ENCODE results near the gene PROK1.

The PROK1 gene

GRCh38 chr1:110464340-110464739 is 13.4 kb downstream of the PROK1 start:
- no peak overlapping the region for H3K4me3 ChIP-seq (ENCODE audit: low read length)
- TF ChIP-seq CTCF (IDR thresholded peaks at IDR 0.05; ENCODE audit: insufficient read depth, low read depth, low read length, missing control alignments): no peak
- peak; percentile 79 for DNase-seq (ENCODE audit: low read depth)

GRCh38 chr1:110465038-110465813 is 14.3 kb downstream of the PROK1 start:
- TF ChIP-seq CTCF (IDR thresholded peaks at IDR 0.05; ENCODE audit: insufficient read depth, low read depth, low read length, missing control alignments): no peak
- no peak overlapping the region for H3K4me3 ChIP-seq (ENCODE audit: low read length)
- peak; percentile 40 for DNase-seq (ENCODE audit: low read depth)

- H3K4me3 ChIP-seq (ENCODE audit: low read length): no peak overlapping the region
- no peak for TF ChIP-seq CTCF (IDR thresholded peaks at IDR 0.05; ENCODE audit: insufficient read depth, low read depth, low read length, missing control alignments)
- no peak for DNase-seq (ENCODE audit: low read depth)
Measured at GRCh38 chr1:110465814-110466380, 14.9 kb downstream of the PROK1 start.

- no peak overlapping the region for H3K4me3 ChIP-seq (ENCODE audit: low read length)
- DNase-seq (ENCODE audit: low read depth): no peak
- no peak for TF ChIP-seq CTCF (IDR thresholded peaks at IDR 0.05; ENCODE audit: insufficient read depth, low read depth, low read length, missing control alignments)
Measured at GRCh38 chr1:110466646-110467280, 15.8 kb downstream of the PROK1 start.

- DNase-seq (ENCODE audit: low read depth): no peak
- no peak for TF ChIP-seq CTCF (IDR thresholded peaks at IDR 0.05; ENCODE audit: insufficient read depth, low read depth, low read length, missing control alignments)
- H3K4me3 ChIP-seq (ENCODE audit: low read length): no peak overlapping the region
Measured at GRCh38 chr1:110471131-110471530, 20.2 kb downstream of the PROK1 start.

GRCh38 chr1:110472546-110472945 is 21.6 kb downstream of the PROK1 start:
- no peak for TF ChIP-seq CTCF (IDR thresholded peaks at IDR 0.05; ENCODE audit: insufficient read depth, low read depth, low read length, missing control alignments)
- no peak overlapping the region for H3K4me3 ChIP-seq (ENCODE audit: low read length)
- DNase-seq (ENCODE audit: low read depth): no peak

Measured in epithelial cell of esophagus (primary cell).